A549 treated with dexamethasone at 1 μM for 4 hours (cell line): ENCODE measurements around the gene MAGEB18. TPM values are rescaled to one million over a fixed set of nuclear protein-coding genes. Genes with fewer than 3 reads are reported as not detected.

Experiments used
- total RNA-seq: library from RNA; stranded (reverse); fragments of 200-300 nt; extraction: Qiagen RNA extraction; gene quantifications from 5 replicates; pipeline ENCODE4 v1.2.3, GENCODE V29; 2022

MAGEB18 gene
- not detected in 5 replicates for total RNA-seq

DNA sequence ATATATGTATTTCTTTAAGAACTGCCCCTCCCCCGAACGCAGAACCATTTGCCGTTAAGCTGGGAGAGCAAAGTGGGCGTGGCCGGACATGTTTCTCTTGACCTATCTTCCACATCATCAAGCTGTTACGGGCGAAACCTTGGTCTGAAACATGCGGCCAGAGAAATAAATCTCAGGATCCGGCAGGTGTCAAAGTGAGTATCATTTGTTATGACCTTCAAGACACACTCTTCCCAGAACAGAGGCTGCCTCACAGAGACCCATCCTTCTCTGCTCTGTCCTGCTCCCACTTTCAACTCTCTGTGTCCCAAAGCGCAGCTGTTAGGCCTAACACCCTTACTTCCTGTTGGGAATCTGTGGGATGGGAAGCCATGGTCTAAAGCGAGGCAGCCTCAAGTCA lies at the start of gene MAGEB18:
Gene MAGEB18 (plus strand): TSS at position 70 of the 400 bp plus-strand sequence. CDS start 643 bp downstream, outside the sequence.

DNA sequence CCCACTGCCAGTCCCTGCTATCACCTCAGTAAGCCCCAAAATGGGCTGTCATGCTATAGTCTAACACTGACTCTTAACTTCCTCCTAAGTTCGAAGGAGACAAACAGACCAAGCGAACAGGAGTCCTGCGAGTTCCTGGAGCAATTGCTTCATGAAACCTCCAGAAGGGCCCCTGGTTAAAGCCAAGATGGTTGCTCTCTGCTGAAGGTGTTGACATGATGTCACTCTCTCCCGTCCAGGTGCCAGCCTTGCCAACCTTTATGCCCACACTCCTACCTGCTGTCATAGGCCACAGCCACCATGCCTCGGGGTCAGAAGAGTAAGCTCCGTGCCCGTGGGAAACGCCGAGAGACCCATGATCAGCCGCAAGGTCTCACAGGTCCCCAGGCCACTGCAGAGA lies 22.2 kb downstream of the MAGEB18 start, which contains the start of gene MAGEB6B:
Gene MAGEB6B (plus strand): TSS at position 301 of the 400 bp plus-strand sequence. CDS start 0 bp downstream, at position 301.

Other genes starting within 250 kb of the MAGEB18 start
- gene MAGEB6B, start 22.3 kb downstream of the MAGEB18 start, total RNA-seq, result not detected in 5 replicates
- 0.04 TPM in 1 of 5 replicates, not detected in the others for gene MAGEB6, start 54.1 kb downstream of the MAGEB18 start, total RNA-seq
- not detected in 5 replicates for gene MAGEB5, start 77.8 kb downstream of the MAGEB18 start, total RNA-seq